Activated B cell treated with CpG ODN at 0.5 μM for 24 hours (primary cell): ENCODE measurements around the gene ARHGEF10L. TPM values are rescaled to one million over a fixed set of nuclear protein-coding genes. Genes with fewer than 3 reads are reported as not detected.

ENCODE experiments used
- ATAC-seq: fragments of 200-7000 bp; cut with Tn5 transposase; one replicate; pipeline ENCODE4 v1.10.0; 2021; ENCODE audit warnings: low read depth, mild to moderate bottlenecking, moderate library complexity
- CTCF ChIA-PET: fragments of 350-600 bp; sonication (Branson Sonifier 250); formaldehyde crosslinking; loops from one replicate; lab custom pipeline; 2021; ENCODE audit warnings: antibody characterized with exemption; lab: Charles Lee
- POLR2A ChIA-PET: fragments of 350-600 bp; sonication (Branson Sonifier 250); formaldehyde crosslinking; loops from one replicate; lab custom pipeline; 2021; ENCODE audit warnings: antibody characterized with exemption; lab: Charles Lee
- DNase-seq: peaks from one replicate; pipeline ENCODE4 v3.0.0; 2022
- H3K27ac Mint-ChIP-seq: one replicate; pipeline ENCODE4 v1.8.0; 2020; ENCODE audit warnings: mixed read lengths
- H3K27me3 Mint-ChIP-seq: one replicate; pipeline ENCODE4 v1.8.0; 2021; ENCODE audit warnings: mixed read lengths
- H3K36me3 Mint-ChIP-seq: one replicate; pipeline ENCODE4 v1.8.0; 2021; ENCODE audit warnings: low read depth, mixed read lengths
- H3K4me1 Mint-ChIP-seq: one replicate; pipeline ENCODE4 v1.8.0; 2021; ENCODE audit warnings: mixed read lengths
- H3K4me3 Mint-ChIP-seq: one replicate; pipeline ENCODE4 v1.8.0; 2020; ENCODE audit warnings: mild to moderate bottlenecking, mixed read lengths
- H3K9me3 Mint-ChIP-seq: one replicate; pipeline ENCODE4 v1.8.0; 2020; ENCODE audit warnings: mixed read lengths
- CTCF ChIP-seq: fragments of 200-600 bp; IDR thresholded peaks from one replicate; pipeline ENCODE4 v1.8.0; 2022; ENCODE audit warnings: antibody characterized with exemption, mild to moderate bottlenecking
- intact Hi-C: fragments of 100-400 bp; cut with micrococcal nuclease; formaldehyde crosslinking; loops from one replicate; pipeline ENCODE4 v1.15.1; 2024
- total RNA-seq: library from RNA; stranded (reverse); gene quantifications from 2 replicates; pipeline ENCODE4 v1.2.3, GENCODE V29; 2022

Gene ARHGEF10L
- total RNA-seq, 1 donor from 2014 or later: 0.62 TPM

DNA sequence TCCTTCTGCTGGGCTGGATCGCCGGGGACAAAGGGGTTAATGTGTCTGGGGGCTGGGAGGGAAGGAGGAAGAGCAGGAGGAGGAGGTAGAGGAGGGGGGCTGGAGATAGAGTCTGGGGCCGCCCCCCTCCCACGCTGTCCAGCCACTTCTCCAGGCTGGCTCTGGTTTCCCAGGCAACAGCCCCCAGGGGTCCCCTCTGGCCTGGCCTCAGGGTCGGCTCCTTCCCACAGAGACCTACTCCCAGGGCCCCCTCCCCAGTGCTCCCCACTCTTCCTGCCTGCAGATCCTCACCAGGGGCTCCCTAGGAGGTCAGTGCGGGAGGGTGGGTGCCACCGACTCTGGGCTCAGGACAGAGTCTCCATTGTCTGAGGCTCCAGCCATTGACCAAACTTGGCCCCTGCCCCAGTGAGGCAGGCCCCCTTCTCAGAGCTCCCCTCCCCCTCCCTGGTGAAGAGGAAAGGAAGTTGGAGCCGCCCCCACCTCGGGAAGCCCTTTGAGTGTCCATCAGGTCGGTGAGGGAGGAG, 34.1 kb downstream of the ARHGEF10L start:
- Mint-ChIP-seq H3K9me3 (no peaks in the 10 kb centered on the region), H3K36me3 (no peaks in the 10 kb centered on the region), H3K27me3 (peaks cover 8% of the 10 kb centered on the region), H3K4me1 (no peaks in the 10 kb centered on the region), H3K4me3 (no peak overlapping the region), H3K27ac (no peak overlapping the region)
- ATAC-seq: no peak
- CTCF ChIA-PET: interaction anchor here (0.7 kb wide), 1 partner anchor 71 kb away, joined by 3 read pairs; no protein-coding TSS in a partner anchor
- no peak for TF ChIP-seq CTCF
- DNase-seq: no peak
- intact Hi-C loops: no loop called here
- POLR2A ChIA-PET: no interaction called here

DNA sequence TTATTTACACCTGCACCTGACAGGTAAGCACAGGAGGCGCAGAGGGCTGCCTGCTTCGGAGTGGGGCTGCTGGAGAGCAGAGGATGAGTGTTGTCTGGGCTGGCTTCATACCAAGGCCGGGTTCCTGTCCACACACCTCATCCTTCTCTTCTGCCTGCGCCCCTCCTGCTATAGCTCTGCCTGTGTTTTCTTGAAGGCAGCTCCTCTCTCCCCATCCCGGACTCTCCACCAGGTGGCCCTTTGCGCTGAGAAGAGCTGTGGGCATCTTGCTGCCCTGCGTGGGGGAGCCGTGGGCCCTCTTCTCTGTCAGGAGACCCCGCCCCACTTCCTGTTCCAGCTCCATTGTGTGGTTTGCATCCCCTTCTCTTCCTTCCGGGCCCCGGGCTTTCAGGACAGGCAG, 35.0 kb downstream of the ARHGEF10L start:
- Mint-ChIP-seq H3K27me3 (peaks cover 9% of the 10 kb centered on the region), H3K4me1 (no peaks in the 10 kb centered on the region), H3K27ac (no peak overlapping the region), H3K9me3 (no peaks in the 10 kb centered on the region), H3K4me3 (no peak overlapping the region), H3K36me3 (no peaks in the 10 kb centered on the region)
- intact Hi-C loops: no loop called here
- CTCF ChIA-PET: no interaction called here
- DNase-seq (no peak), ATAC-seq (no peak)
- POLR2A ChIA-PET: no interaction called here
- TF ChIP-seq CTCF: no peak

DNA sequence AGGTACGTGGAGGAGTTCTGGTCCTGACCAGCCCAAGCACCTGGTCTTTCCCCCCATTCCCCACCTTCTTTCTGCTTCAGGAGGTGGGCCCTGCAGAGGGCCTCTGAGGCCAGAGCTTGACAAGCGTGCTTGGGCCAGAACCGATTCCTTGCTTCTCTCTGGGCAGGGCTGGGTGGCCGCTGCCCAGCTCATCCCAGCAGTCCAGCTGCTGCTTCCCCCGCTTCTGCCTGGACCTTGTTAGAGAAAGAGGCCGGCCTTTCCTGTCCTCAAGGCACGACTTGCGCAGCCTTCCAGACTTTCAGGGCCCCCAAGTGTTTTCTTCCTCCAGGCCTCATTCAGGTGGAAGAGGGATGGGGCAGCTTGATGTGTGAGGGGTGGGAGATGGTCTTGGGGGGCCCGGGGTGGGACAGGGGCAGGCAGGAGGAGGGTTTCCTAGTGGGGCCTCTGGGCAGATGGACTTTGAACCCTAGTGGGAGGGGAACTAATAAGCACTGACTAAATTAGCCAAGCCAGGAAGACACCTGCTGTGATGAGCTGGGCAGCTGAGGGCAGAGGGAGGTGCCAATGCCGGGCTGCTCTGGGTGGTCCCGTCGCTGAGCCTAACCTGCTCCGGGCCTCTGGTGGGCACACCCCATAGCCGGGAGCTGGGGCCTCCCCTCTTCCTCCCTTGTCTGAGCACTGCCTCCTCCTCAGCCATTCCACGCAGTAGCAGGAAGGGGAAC, 36.5 kb downstream of the ARHGEF10L start:
- no peaks in the 10 kb centered on the region for H3K36me3 Mint-ChIP-seq
- no peak overlapping the region for H3K4me3 Mint-ChIP-seq
- TF ChIP-seq CTCF: no peak
- H3K27ac Mint-ChIP-seq: no peak overlapping the region
- H3K27me3 Mint-ChIP-seq: peaks cover 2% of the 10 kb centered on the region
- H3K9me3 Mint-ChIP-seq: no peaks in the 10 kb centered on the region
- intact Hi-C loops: no loop called here
- CTCF ChIA-PET: no interaction called here
- DNase-seq: no peak
- POLR2A ChIA-PET: no interaction called here
- no peak for ATAC-seq
- no peaks in the 10 kb centered on the region for H3K4me1 Mint-ChIP-seq

DNA sequence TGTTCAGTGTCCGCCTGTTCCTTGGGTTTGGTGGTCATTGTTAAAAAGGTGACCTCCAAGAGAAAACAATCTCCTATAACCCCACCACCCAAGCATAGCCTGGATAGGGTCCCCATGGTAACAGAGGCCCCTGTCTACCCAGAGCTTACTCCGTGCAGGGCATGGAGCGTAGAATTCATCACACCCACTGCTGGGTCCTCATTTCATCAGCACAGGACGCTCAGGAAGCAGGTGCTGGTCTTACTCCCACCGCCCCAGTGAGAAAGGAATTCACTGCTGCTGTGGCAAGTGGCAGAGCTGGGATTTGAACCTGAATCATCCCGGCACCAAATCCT, 37.0 kb downstream of the ARHGEF10L start:
- TF ChIP-seq CTCF: no peak
- DNase-seq (no peak), ATAC-seq (no peak)
- intact Hi-C loops: no loop called here
- CTCF ChIA-PET: no interaction called here
- POLR2A ChIA-PET: no interaction called here
- Mint-ChIP-seq H3K36me3 (no peaks in the 10 kb centered on the region), H3K4me3 (no peak overlapping the region), H3K27ac (no peak overlapping the region), H3K9me3 (no peaks in the 10 kb centered on the region), H3K27me3 (peaks cover 2% of the 10 kb centered on the region), H3K4me1 (no peaks in the 10 kb centered on the region)

- DNase-seq (no peak), ATAC-seq (no peak)
- intact Hi-C loops: no loop called here
- Mint-ChIP-seq H3K27ac (no peak overlapping the region), H3K36me3 (no peaks in the 10 kb centered on the region), H3K4me3 (no peak overlapping the region), H3K4me1 (no peaks in the 10 kb centered on the region), H3K27me3 (peaks cover 2% of the 10 kb centered on the region), H3K9me3 (no peaks in the 10 kb centered on the region)
- TF ChIP-seq CTCF: no peak
- ChIA-PET POLR2A (no interaction called here), CTCF (no interaction called here)
These were observed 38.4 kb downstream of the ARHGEF10L start for GRCh38 chr1:17577907-17578297.
